Fibroblast of gingiva (primary cell): ENCODE results near the gene SIX6.

Experiments used
- DNase-seq: peaks from one replicate; pipeline ENCODE4 v3.0.0-alpha.2; 2011; ENCODE audit warnings: low read depth

SIX6 gene

DNA sequence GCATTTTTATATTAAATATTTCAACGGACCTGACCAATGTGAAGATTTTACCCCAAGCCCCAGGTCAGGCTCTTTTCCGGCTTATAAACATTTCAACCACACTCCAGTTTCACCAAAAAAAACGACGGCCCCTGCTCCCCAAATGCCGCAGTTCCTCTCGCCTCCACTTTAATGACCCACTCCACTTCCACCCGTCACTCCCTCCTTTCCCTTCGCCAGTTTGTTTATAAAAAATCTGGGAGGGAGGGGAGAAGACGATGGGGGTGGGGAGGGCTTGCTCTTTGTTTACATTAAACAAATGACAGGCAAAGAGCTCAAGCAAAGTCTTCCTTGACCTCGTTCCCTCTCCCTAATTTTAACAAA is 5.4 kb downstream of the SIX6 start:
- no peak for DNase-seq

DNA sequence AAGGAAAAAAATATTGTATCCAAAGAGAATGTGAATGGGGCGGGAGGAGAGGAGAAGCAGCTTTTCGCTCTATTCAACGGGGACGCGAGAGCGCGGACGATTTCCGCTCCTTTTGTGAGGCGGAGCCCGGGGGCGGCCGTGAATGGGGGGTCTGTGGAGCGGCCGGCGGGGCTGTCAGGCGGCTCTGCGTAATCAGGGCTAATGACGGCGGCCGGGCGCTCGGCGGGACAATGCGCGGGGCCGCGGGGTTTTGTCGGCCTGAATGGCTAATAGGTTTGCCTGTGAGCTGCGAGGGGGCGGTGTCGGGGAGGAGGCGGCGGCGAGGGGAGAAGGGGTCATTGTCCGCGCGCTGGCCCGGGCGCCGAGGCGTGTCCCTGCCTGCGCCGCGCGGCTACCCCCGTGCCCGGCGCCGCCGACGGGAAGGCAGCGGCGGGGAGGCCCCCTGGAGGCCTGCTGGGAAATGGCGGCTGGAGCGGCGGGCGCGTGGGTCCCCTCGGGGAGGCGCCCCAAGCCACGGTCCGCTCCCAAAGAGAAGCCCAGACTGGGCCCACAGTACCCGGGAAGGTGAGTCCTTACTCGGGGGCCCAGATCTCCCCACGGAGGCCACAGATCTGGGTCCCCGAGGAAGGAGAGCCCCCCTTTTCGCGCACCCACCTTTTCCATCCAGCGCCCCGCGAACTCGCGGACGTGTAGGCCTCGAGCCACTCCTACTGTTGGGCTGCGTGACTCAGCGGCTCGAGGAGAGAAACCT is 6.0 kb downstream of the SIX6 start:
- no peak for DNase-seq

DNA sequence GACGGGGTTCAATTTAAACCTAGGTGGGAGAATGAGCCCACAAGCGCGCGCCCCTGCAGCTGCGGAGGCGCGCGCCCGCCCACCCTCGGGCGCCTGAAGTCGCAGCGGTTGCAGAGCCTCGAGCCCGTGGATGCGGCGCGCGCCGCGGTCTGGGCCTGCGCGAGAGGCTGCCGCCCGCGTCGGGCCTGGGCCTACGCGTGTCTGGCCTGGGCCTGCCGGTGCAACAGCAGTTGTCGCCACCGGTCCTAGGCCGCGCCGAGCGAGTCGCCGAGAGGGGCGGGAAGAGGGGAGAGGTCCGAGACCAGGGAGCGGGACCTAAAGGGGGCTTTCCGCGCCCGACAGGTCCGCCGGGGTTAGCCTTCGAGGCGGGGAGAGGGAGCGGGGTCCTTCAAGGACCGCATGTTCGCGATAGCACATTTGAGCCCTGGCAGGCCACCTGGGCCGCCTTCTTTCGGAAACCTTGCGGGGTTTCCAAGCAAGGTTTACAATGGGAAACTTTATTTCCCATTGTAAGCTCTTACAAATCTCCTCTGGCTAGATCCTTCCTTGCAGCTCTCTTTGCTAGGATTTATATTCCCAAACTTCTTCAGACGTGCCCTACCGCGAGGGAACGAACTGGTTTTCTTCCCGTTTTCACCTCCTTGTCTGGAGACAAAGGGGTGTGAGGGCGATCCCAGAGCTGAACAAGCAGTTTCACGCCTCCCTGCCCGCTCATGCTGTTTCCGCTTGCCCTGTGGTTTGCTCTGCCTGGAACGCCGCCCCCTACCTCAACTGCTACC is 6.8 kb downstream of the SIX6 start:
- DNase-seq, result no peak

DNA sequence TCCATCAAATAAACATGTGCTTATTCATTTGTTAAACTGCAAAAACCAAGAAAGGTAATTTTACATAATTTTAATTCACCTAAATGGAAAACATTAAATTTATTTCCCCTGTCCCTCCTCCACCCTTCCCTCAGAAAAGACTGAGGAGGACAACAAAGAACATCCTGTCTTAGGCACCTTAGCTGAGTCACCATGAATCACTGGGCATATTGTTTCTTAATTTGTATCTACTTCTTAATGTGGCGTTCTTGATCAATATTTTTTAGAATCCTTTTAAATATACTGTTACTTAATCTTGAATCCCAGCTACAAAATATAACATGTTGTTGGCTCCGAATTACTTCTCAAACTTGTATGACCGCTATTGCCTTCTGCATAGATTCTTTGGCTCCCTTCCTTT is 23.5 kb downstream of the SIX6 start:
- no peak for DNase-seq

DNA sequence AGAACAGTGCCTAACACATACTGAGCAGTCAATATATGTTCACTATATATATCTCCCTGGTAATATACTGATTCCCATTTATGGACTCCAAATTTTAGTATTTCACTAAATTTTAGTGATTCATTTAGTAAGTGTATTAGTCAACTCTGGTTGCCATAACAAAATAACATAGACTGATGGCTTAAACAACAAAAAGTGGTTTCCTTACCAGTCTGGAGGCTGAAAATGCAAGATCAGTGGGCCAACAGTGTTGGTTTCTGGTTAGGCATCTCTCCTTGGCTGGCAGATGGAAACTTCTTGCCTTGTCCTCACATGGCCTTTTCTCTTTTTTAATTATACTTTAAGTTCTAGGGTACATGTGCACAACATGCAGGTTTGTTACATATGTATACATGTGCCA is 28.7 kb downstream of the SIX6 start:
- no peak for DNase-seq

DNA sequence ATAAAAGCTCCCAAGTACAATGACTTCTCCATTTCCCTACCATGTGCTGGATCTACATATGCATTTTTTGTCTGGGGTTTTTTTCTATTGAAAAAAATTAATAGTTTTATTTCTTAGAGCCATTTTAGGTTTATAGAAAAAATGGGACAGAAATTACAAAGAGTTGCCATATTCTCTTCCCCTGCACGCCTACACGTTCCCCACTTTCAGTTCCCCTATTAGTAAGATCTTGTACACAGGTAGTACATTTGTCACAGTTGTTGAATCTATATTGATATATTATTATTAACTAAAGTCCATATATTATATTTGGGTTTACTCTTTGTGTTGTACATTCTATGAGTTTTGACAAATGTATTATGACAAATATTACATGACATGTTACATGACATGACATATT is 35.7 kb downstream of the SIX6 start:
- no peak for DNase-seq

DNA sequence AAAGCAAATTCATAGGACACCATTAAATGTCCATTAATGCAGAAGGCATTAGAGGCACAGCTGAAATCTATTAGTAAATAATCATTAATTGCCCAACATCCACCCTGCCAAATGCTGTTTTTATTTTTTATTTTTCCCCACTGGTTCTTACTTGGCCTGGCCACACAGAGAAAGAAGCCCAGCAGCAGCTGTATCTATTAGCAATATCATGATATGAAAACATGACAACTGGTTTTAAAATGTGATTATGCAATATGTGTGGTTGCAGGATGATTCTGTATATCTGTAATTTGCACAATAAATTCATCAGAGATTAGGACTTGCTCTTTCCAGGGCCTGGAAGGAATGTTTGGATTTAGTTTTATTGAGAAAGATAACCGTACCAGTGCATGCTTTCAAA is 44.9 kb downstream of the SIX6 start:
- DNase-seq, result peak; percentile 17

DNA sequence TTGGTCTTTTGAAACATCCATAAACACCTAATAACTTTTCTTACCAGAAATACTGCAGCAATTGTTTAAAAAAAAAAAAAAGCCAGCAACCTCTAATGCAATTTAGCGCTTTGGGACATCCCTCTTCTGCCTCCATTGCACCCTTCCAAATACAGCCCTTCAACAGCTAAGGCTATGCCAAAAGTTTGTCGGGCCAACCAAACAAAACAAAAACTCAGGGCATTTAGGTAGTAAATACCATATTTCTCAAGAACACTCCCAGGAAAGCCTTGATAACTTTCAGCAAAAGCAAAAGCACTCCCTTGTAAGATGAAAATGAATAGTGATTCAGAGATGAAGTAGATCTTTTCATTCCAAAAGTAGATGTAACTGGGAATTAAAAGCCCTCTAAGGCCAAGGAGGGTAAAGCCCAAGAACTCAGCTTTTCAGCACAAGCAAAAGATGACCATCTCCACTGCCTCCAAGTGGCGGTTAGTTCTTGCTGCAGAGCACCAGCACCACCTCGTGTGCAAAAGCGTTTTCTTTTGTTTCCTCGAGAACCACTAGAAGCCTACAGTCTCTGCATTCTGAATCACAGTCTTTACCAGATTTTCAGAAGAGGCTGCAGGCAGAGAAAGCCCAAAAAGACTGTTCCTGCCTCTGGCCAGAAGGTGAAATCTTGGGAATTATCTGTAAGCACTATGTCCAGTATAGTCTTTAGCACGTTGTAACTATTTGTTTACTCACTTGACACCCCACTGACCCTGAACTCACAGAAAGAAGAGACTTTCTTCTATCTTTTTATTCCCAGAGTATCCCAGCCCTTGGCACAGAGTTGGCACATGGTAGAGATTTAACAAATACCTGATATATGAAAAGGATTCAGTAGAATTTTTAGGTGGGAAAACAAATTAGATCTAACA is 53.1 kb downstream of the SIX6 start:
- DNase-seq, result peak; percentile 83
